HEK293 (cell line): ENCODE measurements around the gene FUT3.

Source experiments
- GLI4 ChIP-seq: fragments of 450-650 bp; formaldehyde crosslinking; IDR thresholded peaks from 2 replicates; pipeline ENCODE4 v1.5.1; 2016; ENCODE audit warnings: missing biosample characterization, missing genetic modification characterization
- KLF10 ChIP-seq: fragments of 450-650 bp; IDR thresholded peaks from 2 replicates; pipeline ENCODE4 v1.5.1; 2018; ENCODE audit warnings: missing biosample characterization, mild to moderate bottlenecking, missing genetic modification characterization
- YY1 ChIP-seq: fragments of 450-650 bp; formaldehyde crosslinking; IDR thresholded peaks from 2 replicates; pipeline ENCODE4 v1.5.1; 2018; ENCODE audit warnings: missing biosample characterization, missing genetic modification characterization
- ZFP37 ChIP-seq: fragments of 450-650 bp; formaldehyde crosslinking; IDR thresholded peaks from 2 replicates; pipeline ENCODE4 v1.5.1; 2016; ENCODE audit warnings: missing biosample characterization, missing genetic modification characterization
- ZNF10 ChIP-seq: fragments of 450-650 bp; formaldehyde crosslinking; IDR thresholded peaks from 2 replicates; pipeline ENCODE4 v1.5.1; 2017; ENCODE audit warnings: missing biosample characterization, missing genetic modification characterization
- ZNF677 ChIP-seq: fragments of 450-650 bp; IDR thresholded peaks from 2 replicates; pipeline ENCODE4 v1.5.0; 2018; ENCODE audit warnings: missing biosample characterization, mild to moderate bottlenecking, missing genetic modification characterization, moderate library complexity
- ZNF837 ChIP-seq: fragments of 450-650 bp; formaldehyde crosslinking; IDR thresholded peaks from 2 replicates; pipeline ENCODE4 v1.5.1; 2016; ENCODE audit warnings: missing biosample characterization, missing genetic modification characterization
- TF ChIP-seq, protein P1 (sequence below): fragments of 450-650 bp; formaldehyde crosslinking; IDR thresholded peaks from 2 replicates; pipeline ENCODE4 v1.5.1; 2016; ENCODE audit warnings: missing biosample characterization, missing genetic modification characterization
- TF ChIP-seq, protein P2 (sequence below): fragments of 450-650 bp; formaldehyde crosslinking; IDR thresholded peaks from 2 replicates; pipeline ENCODE4 v1.5.1; 2016; ENCODE audit warnings: missing biosample characterization, missing genetic modification characterization
- TF ChIP-seq, protein P3 (sequence below): fragments of 450-650 bp; formaldehyde crosslinking; conservative IDR thresholded peaks from 2 replicates; pipeline ENCODE4 v1.5.1; 2016; ENCODE audit warnings: low read depth, missing biosample characterization, missing genetic modification characterization

DNA sequence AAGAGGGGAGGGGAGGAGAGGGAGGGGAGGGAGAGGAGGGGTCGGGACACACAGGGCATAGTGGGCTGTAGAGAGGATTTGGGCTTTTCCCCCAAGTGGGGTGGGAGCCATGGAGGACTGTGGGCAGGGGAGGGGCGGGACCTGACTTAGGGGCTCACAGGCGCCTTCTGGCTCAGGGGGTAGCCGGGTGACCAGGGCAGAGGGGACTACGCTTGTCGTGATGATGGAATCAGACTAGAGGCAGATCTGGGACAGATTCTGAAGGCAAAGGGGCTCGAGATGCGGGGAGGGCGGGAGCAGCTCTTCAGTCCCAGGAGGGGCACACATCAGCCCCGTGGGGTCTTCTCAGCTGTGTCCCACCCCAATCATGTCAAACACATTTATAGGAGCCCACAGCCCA, 38.9 kb upstream of the FUT3 start:
- TF ChIP-seq ZFP37 (tag by site-specific recombination) (no peak), ZNF837 (tag by site-specific recombination) (no peak), ZNF677 (tag by site-specific recombination) (no peak), ZNF10 (no peak), GLI4 (tag by site-specific recombination) (no peak), YY1 (tag by site-specific recombination) (no peak), KLF10 (tag by site-specific recombination) (no peak)
- TF ChIP-seq, protein P1, sequence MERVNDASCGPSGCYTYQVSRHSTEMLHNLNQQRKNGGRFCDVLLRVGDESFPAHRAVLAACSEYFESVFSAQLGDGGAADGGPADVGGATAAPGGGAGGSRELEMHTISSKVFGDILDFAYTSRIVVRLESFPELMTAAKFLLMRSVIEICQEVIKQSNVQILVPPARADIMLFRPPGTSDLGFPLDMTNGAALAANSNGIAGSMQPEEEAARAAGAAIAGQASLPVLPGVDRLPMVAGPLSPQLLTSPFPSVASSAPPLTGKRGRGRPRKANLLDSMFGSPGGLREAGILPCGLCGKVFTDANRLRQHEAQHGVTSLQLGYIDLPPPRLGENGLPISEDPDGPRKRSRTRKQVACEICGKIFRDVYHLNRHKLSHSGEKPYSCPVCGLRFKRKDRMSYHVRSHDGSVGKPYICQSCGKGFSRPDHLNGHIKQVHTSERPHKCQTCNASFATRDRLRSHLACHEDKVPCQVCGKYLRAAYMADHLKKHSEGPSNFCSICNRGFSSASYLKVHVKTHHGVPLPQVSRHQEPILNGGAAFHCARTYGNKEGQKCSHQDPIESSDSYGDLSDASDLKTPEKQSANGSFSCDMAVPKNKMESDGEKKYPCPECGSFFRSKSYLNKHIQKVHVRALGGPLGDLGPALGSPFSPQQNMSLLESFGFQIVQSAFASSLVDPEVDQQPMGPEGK (tag by site-specific recombination) = no peak
- TF ChIP-seq, protein P2, sequence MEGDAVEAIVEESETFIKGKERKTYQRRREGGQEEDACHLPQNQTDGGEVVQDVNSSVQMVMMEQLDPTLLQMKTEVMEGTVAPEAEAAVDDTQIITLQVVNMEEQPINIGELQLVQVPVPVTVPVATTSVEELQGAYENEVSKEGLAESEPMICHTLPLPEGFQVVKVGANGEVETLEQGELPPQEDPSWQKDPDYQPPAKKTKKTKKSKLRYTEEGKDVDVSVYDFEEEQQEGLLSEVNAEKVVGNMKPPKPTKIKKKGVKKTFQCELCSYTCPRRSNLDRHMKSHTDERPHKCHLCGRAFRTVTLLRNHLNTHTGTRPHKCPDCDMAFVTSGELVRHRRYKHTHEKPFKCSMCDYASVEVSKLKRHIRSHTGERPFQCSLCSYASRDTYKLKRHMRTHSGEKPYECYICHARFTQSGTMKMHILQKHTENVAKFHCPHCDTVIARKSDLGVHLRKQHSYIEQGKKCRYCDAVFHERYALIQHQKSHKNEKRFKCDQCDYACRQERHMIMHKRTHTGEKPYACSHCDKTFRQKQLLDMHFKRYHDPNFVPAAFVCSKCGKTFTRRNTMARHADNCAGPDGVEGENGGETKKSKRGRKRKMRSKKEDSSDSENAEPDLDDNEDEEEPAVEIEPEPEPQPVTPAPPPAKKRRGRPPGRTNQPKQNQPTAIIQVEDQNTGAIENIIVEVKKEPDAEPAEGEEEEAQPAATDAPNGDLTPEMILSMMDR (tag by site-specific recombination) = no peak
- TF ChIP-seq, protein P3, sequence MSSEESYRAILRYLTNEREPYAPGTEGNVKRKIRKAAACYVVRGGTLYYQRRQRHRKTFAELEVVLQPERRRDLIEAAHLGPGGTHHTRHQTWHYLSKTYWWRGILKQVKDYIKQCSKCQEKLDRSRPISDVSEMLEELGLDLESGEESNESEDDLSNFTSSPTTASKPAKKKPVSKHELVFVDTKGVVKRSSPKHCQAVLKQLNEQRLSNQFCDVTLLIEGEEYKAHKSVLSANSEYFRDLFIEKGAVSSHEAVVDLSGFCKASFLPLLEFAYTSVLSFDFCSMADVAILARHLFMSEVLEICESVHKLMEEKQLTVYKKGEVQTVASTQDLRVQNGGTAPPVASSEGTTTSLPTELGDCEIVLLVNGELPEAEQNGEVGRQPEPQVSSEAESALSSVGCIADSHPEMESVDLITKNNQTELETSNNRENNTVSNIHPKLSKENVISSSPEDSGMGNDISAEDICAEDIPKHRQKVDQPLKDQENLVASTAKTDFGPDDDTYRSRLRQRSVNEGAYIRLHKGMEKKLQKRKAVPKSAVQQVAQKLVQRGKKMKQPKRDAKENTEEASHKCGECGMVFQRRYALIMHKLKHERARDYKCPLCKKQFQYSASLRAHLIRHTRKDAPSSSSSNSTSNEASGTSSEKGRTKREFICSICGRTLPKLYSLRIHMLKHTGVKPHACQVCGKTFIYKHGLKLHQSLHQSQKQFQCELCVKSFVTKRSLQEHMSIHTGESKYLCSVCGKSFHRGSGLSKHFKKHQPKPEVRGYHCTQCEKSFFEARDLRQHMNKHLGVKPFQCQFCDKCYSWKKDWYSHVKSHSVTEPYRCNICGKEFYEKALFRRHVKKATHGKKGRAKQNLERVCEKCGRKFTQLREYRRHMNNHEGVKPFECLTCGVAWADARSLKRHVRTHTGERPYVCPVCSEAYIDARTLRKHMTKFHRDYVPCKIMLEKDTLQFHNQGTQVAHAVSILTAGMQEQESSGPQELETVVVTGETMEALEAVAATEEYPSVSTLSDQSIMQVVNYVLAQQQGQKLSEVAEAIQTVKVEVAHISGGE (tag by site-specific recombination) = no peak
